H1 (cell line): ENCODE measurements around the gene TSPAN9. TPM values are rescaled to one million over a fixed set of nuclear protein-coding genes. Genes with fewer than 3 reads are reported as not detected.

Experiments used
- CTCF ChIA-PET: fragments of 300-600 bp; sonication (Branson Sonifier 250); formaldehyde crosslinking; loops from one replicate; lab custom pipeline; 2021; ENCODE audit not compliant: partially characterized antibody; lab: Charles Lee
- POLR2A ChIA-PET: fragments of 300-600 bp; sonication (Branson Sonifier 250); formaldehyde crosslinking; loops from one replicate; lab custom pipeline; 2021; ENCODE audit warnings: inconsistent platforms; ENCODE audit not compliant: partially characterized antibody; lab: Charles Lee
- DNase-seq, 2 experiments: peaks; one replicate each; pipeline versions ENCODE4 v3.0.0 to v3.0.0-alpha.2; 2010 to 2022; ENCODE audit warnings: low spot score in 2 of 2, low read depth in 1 of 2, mixed read lengths in 1 of 2
- FAIRE-seq: peaks from 2 replicates; lab custom pipeline; 2011; peaks lifted over from hg19 to GRCh38; lab: Jason Lieb, UNC
- H2AFZ ChIP-seq: 2 replicates; pipeline ENCODE4 v1.8.1; 2012; ENCODE audit warnings: low read length, inconsistent platforms
- H2AK5ac ChIP-seq: 2 replicates; pipeline ENCODE4 v1.6.1; 2013; ENCODE audit warnings: low read depth, low read length
- H2BK120ac ChIP-seq: replicated peaks from 2 replicates; pipeline ENCODE3; 2013; ENCODE audit warnings: low read depth, low read length, inconsistent platforms
- H2BK12ac ChIP-seq: 2 replicates; pipeline ENCODE4 v1.6.1; 2013; ENCODE audit warnings: low read depth, low read length
- H2BK15ac ChIP-seq: 2 replicates; pipeline ENCODE4 v1.6.1; 2013; ENCODE audit warnings: low read length
- H2BK20ac ChIP-seq: 2 replicates; pipeline ENCODE4 v1.6.1; 2013; ENCODE audit warnings: low read length
- H2BK5ac ChIP-seq: 2 replicates; pipeline ENCODE4 v1.6.1; 2013; ENCODE audit warnings: low read depth, low read length
- H3K14ac ChIP-seq: 2 replicates; pipeline ENCODE4 v1.6.1; 2013; ENCODE audit warnings: inconsistent platforms; ENCODE audit not compliant: insufficient read length
- H3K18ac ChIP-seq: 2 replicates; pipeline ENCODE4 v1.6.1; 2013; ENCODE audit warnings: low read length; ENCODE audit errors: extremely low read depth
- H3K23ac ChIP-seq: 2 replicates; pipeline ENCODE4 v1.6.1; 2013; ENCODE audit warnings: inconsistent platforms; ENCODE audit not compliant: insufficient read length
- H3K23me2 ChIP-seq: 2 replicates; pipeline ENCODE4 v1.6.1; 2013; ENCODE audit warnings: low read depth, low read length
- H3K27ac ChIP-seq: 2 replicates; pipeline ENCODE4 v1.6.1; 2011; ENCODE audit warnings: low read depth, low read length, inconsistent platforms
- H3K27me3 ChIP-seq, 4 experiments: replicated peaks in 1 of 4; 1 replicate in 1 of 4; 2 replicates in 3 of 4; pipeline versions ENCODE4 v1.6.1 to v1.8.1; 2011 to 2013; ENCODE audit warnings: low read length in 3 of 4, mild to moderate bottlenecking in 3 of 4, inconsistent platforms in 2 of 4, mixed read lengths in 2 of 4, moderate library complexity in 1 of 4; ENCODE audit not compliant: control insufficient read depth in 3 of 4, insufficient read depth in 3 of 4; ENCODE audit errors: extremely low read depth in 1 of 4
- H3K36me3 ChIP-seq, 4 experiments: 2 replicates each; pipeline versions ENCODE4 v1.6.1 to v1.8.1; 2011 to 2013; ENCODE audit warnings: mild to moderate bottlenecking in 4 of 4, low read length in 3 of 4, moderate library complexity in 2 of 4, control low read depth in 1 of 4, inconsistent platforms in 1 of 4; ENCODE audit not compliant: insufficient read depth in 4 of 4, control insufficient read depth in 2 of 4
- H3K4ac ChIP-seq: replicated peaks from 2 replicates; pipeline ENCODE3; 2013; ENCODE audit warnings: low read length, low read depth, mixed read lengths, inconsistent platforms; ENCODE audit not compliant: insufficient read length
- H3K4me1 ChIP-seq, 4 experiments: replicated peaks in 1 of 4; 1 replicate in 1 of 4; 2 replicates in 3 of 4; pipeline versions ENCODE4 v1.6.1 to v1.8.1; 2011 to 2013; ENCODE audit warnings: low read length in 3 of 4, inconsistent platforms in 2 of 4, mixed read lengths in 1 of 4; ENCODE audit not compliant: insufficient read depth in 4 of 4, control insufficient read depth in 3 of 4
- H3K4me2 ChIP-seq, 2 experiments: 2 replicates each; pipeline versions ENCODE4 v1.6.1 to v1.8.1; 2011 to 2013; ENCODE audit warnings: low read depth in 2 of 2, low read length in 2 of 2, control low read depth in 1 of 2, inconsistent platforms in 1 of 2, mild to moderate bottlenecking in 1 of 2; ENCODE audit not compliant: insufficient read depth in 1 of 2
- H3K4me3 ChIP-seq, 4 experiments: fragments of 200-600, 300-600 bp in 1 of 4; sonication (generic), shearing (Covaris generic), sonication (Bioruptor Twin) in 1 of 4; 2 replicates each; pipeline versions ENCODE4 v1.5.1 to v1.8.1; 2011 to 2016; ENCODE audit warnings: low read length in 4 of 4, low read depth in 3 of 4, control low read depth in 2 of 4, inconsistent platforms in 2 of 4, mild to moderate bottlenecking in 2 of 4, mixed read lengths in 1 of 4, moderate library complexity in 1 of 4; ENCODE audit not compliant: insufficient read depth in 2 of 4; ENCODE audit errors: extremely low read depth in 1 of 4
- H3K56ac ChIP-seq: replicated peaks from 2 replicates; pipeline ENCODE3; 2013; ENCODE audit warnings: low read depth, mild to moderate bottlenecking, mixed read lengths, low read length, inconsistent platforms; ENCODE audit not compliant: insufficient read length
- H3K79me1 ChIP-seq: 2 replicates; pipeline ENCODE4 v1.6.1; 2013; ENCODE audit warnings: low read depth, low read length, control low read depth
- H3K79me2 ChIP-seq, 2 experiments: 2 replicates each; pipeline versions ENCODE4 v1.6.1 to v1.8.1; 2012 to 2013; ENCODE audit warnings: low read length in 2 of 2, mild to moderate bottlenecking in 2 of 2, inconsistent platforms in 1 of 2; ENCODE audit not compliant: insufficient read depth in 2 of 2, control insufficient read depth in 1 of 2
- H3K9ac ChIP-seq, 4 experiments: replicated peaks in 1 of 4; 1 replicate in 1 of 4; 2 replicates in 3 of 4; pipeline versions ENCODE4 v1.6.1 to v1.8.1; 2011 to 2013; ENCODE audit warnings: low read depth in 3 of 4, low read length in 3 of 4, control low read depth in 2 of 4, mild to moderate bottlenecking in 2 of 4, moderate library complexity in 2 of 4, inconsistent platforms in 1 of 4; ENCODE audit errors: extremely low read depth in 1 of 4
- H3K9me3 ChIP-seq, 2 experiments: 2 replicates each; pipeline versions ENCODE4 v1.6.1 to v1.8.1; 2012 to 2013; ENCODE audit warnings: mild to moderate bottlenecking in 2 of 2, moderate library complexity in 2 of 2, control low read depth in 1 of 2, inconsistent platforms in 1 of 2, low read depth in 1 of 2, low read length in 1 of 2, mixed read lengths in 1 of 2; ENCODE audit not compliant: insufficient read depth in 2 of 2
- H4K20me1 ChIP-seq, 2 experiments: replicated peaks in 1 of 2; 2 replicates each; pipeline versions ENCODE3 to v1.8.1; 2011 to 2013; ENCODE audit warnings: inconsistent platforms in 2 of 2, low read length in 2 of 2, mild to moderate bottlenecking in 1 of 2; ENCODE audit not compliant: insufficient read depth in 2 of 2, control insufficient read depth in 1 of 2
- H4K5ac ChIP-seq: 2 replicates; pipeline ENCODE4 v1.6.1; 2013; ENCODE audit warnings: low read length, low read depth, mixed read lengths, inconsistent platforms; ENCODE audit not compliant: insufficient read length
- H4K8ac ChIP-seq: 2 replicates; pipeline ENCODE4 v1.8.0; 2013; ENCODE audit warnings: mild to moderate bottlenecking, moderate library complexity, low read length, inconsistent platforms; ENCODE audit not compliant: insufficient read depth; ENCODE audit errors: extremely low read depth
- H4K91ac ChIP-seq: replicated peaks from 2 replicates; pipeline ENCODE3; 2013; ENCODE audit warnings: low read length, mixed read lengths, inconsistent platforms; ENCODE audit not compliant: insufficient read length
- EP300 ChIP-seq, 2 experiments: IDR thresholded peaks; 1 replicate in 1 of 2; 2 replicates in 1 of 2; pipeline ENCODE4 v1.6.1; 2011 to 2012; ENCODE audit warnings: low read depth in 2 of 2, low read length in 2 of 2, mild to moderate bottlenecking in 2 of 2, borderline replicate concordance in 1 of 2, inconsistent platforms in 1 of 2, moderate library complexity in 1 of 2
- PHF8 ChIP-seq: fragments of 200-600 bp; sonication (generic); conservative IDR thresholded peaks from 2 replicates; pipeline ENCODE4 v1.7.1; 2012; ENCODE audit warnings: low read depth, mild to moderate bottlenecking, inconsistent platforms, low read length, moderate library complexity
- SP4 ChIP-seq: IDR thresholded peaks from 2 replicates; pipeline ENCODE4 v1.6.1; 2012; ENCODE audit warnings: low read length, inconsistent platforms
- TBP ChIP-seq: IDR thresholded peaks from 2 replicates; pipeline ENCODE4 v1.6.1; 2011; ENCODE audit warnings: low read depth, low read length, improper control_type of control experiment
- WGBS, 2 experiments: shearing (Covaris generic) in 1 of 2; methylation state at CpG; one replicate each; pipeline versions ENCODE4 v1.1.6 to v1.1.7; 2013 to 2015; ENCODE audit warnings: low lambda C conversion rate in 2 of 2, mixed read lengths in 2 of 2, inconsistent platforms in 1 of 2, low coverage in 1 of 2, missing lambda C conversion rate in 1 of 2; ENCODE audit not compliant: insufficient replicate concordance in 2 of 2, insufficient coverage in 1 of 2, insufficient read length in 1 of 2; ENCODE audit errors: extremely low coverage in 1 of 2, missing lambda C conversion rate in 1 of 2; 5-methylcytosine and 5-hydroxymethylcytosine counted together
- polyA plus RNA-seq, 7 experiments: library from polyadenylated mRNA; depleted of rRNA in 3 of 7; stranded (reverse) in 5 of 7; unstranded in 2 of 7; fragments of >200 nt in 5 of 7; fragments of 200-250 nt in 2 of 7; gene quantifications; 1 replicate in 5 of 7; 2 replicates in 1 of 7; 4 replicates in 1 of 7; pipeline versions ENCODE4 v1.2.1 to v1.2.3, GENCODE V29; 2011 to 2013; ENCODE audit warnings: missing spikeins in 2 of 7, mixed read lengths in 2 of 7
- total RNA-seq: library from RNA; stranded (reverse); fragmentation: NEBNext Ultra II Directional; extraction: Animal tissue kit (Norgen Biotek cat#: 25700); gene quantifications from 2 replicates; pipeline ENCODE4 v1.2.1, GENCODE V29; 2021

The TSPAN9 gene
- total and polyA plus RNA-seq, 2 of the 8 experiments (the other 6 are each of a cell fraction or from before 2014, with no cell fraction given) = 11.5 to 29.1 TPM

DNA sequence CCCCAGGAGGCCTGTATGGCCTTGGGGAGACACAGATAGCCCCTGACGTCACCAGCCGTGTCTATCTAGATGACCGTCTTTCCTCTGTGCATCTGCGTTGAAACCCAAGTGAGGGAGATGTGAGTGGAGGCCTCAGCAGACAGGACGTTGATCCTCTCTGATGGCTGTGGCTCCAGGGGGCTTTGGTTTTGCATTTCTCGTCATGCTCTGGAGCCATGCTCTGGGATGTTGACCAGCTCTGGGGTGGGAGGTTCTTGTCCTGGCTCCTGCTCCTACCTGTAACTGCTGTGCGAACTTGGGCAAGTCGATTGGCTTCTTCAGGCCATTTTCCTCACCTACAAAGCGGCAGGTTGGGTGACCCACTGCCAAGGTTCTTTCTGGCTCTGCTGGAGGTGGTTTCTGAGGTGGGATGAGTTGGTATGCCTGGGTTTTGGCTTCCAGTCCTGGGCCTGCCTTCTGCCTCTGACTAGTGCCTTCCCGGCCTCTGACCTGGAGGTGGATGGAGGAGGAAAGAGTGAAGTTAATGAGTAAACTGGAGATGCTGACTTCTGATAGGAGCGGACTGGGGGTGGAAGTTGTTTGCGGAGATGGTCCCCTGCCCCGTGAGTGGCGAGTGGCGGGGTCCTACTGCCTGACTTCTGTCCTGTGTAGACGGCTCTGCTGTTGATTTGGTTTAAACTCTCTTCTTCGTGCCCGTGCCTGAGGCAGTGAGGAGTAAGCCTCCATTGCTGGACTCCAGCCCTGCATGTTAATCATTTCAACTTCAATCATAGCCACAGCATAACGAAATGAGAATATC is 8.4 kb downstream of the TSPAN9 start:
- CTCF ChIA-PET = interaction anchor here (0.6 to 2.9 kb wide), 3 partner anchors 12 to 218 kb away, joined by 3 to 17 read pairs (median 9); no protein-coding TSS in a partner anchor
- 85% methylated on average over 19 of the region's 19 CpGs; no CpG with 5 or more reads in 1 of the 2 experiments for WGBS, 2 experiments
- Histone ChIP-seq H3K9me3 (no peaks in the 10 kb centered on the region), H2BK5ac (peak overlapping the region; percentile 48; the same call in 1 of the 2 replicates), H2AFZ (no peak overlapping the region), H4K8ac (no peak overlapping the region; the same call in 1 of the 2 replicates), H3K23me2 (no peaks in the 10 kb centered on the region), H3K23ac (no peak overlapping the region), H3K4me2 (peak overlapping the region in 1 of 2 experiments; percentile 33; a peak in 2 of 4 replicates), H2BK12ac (0 out of 2 replicates have a peak overlapping the region, but pooled peaks have one; percentile 80), H3K56ac (no peak overlapping the region), H3K79me2 (no peaks in the 10 kb centered on the region), H4K5ac (no peak overlapping the region), H3K4me3 (no peak overlapping the region), H2AK5ac (0 out of 2 replicates have a peak overlapping the region, but pooled peaks have one; percentile 53), H4K20me1 (no peaks in the 10 kb centered on the region), H2BK20ac (0 out of 2 replicates have a peak overlapping the region, but pooled peaks have one; percentile 77), H3K4me1 (peaks cover 8 to 23% (median 17%) of the 10 kb centered on the region in 4 experiments), H3K4ac (no peak overlapping the region), H2BK15ac (peak overlapping the region; percentile 95; the same call in 1 of the 2 replicates), H2BK120ac (no peak overlapping the region), H3K36me3 (no peaks in the 10 kb centered on the region), H3K79me1 (0 out of 2 replicates have a peak, but pooled peaks cover 3% of the 10 kb centered on the region), H3K9ac (no peak overlapping the region), H4K91ac (no peak overlapping the region), H3K27ac (no peak overlapping the region), H3K18ac (no peak overlapping the region; the same call in none of the 2 replicates), H3K14ac (no peak overlapping the region), H3K27me3 (peaks cover 0 to 5% (median under 1%) of the 10 kb centered on the region in 4 experiments; a peak in 2 of 7 replicates)
- POLR2A ChIA-PET = interaction anchor here (1.0 kb wide), 1 partner anchor 12 kb away, joined by 3 read pairs; no protein-coding TSS in a partner anchor
- no peak for DNase-seq
- FAIRE-seq = no peak
- no peak for TF ChIP-seq EP300 (IDR thresholded peaks at IDR 0.05; ENCODE audit: borderline replicate concordance in 1 of 2, low read depth in 2 of 2, low read length in 2 of 2)
- TF ChIP-seq PHF8 = no peak
- no peak for TF ChIP-seq TBP
- no peak for TF ChIP-seq SP4
